Kidney (tissue), 22 donors: ENCODE measurements around the gene MKRN3. TPM values are rescaled to one million over a fixed set of nuclear protein-coding genes. Genes with fewer than 3 reads are reported as not detected.

Experiments
- DNase-seq, 5 donors: peaks; one replicate each; pipeline ENCODE4 v3.0.0-alpha.2; 2013 to 2020
- FAIRE-seq: peaks from 2 replicates; lab custom pipeline; 2012; peaks lifted over from hg19 to GRCh38; lab: Jason Lieb, UNC
- H3K27ac ChIP-seq, 2 donors: one replicate each; pipeline ENCODE4 v1.7.0; 2013; ENCODE audit warnings: low read depth in 2 of 2, low read length in 2 of 2, inconsistent platforms in 1 of 2
- H3K27me3 ChIP-seq: one replicate; pipeline ENCODE4 v1.7.1; 2013; ENCODE audit warnings: low read length, inconsistent platforms; ENCODE audit not compliant: control insufficient read depth, insufficient read depth
- H3K36me3 ChIP-seq, 3 donors: one replicate each; pipeline versions ENCODE4 v1.7.0 to v1.7.1; 2013; ENCODE audit warnings: low read length in 3 of 3, control low read depth in 1 of 3, inconsistent platforms in 1 of 3; ENCODE audit not compliant: insufficient read depth in 3 of 3, control insufficient read depth in 2 of 3
- H3K4me1 ChIP-seq, 3 donors: one replicate each; pipeline versions ENCODE4 v1.7.0 to v1.7.1; 2013; ENCODE audit warnings: low read length in 3 of 3, inconsistent platforms in 1 of 3, low read depth in 1 of 3; ENCODE audit not compliant: control insufficient read depth in 2 of 3, insufficient read depth in 2 of 3
- H3K4me3 ChIP-seq, 3 donors: one replicate each; pipeline versions ENCODE4 v1.7.0 to v1.8.1; 2013; ENCODE audit warnings: low read length in 3 of 3, control low read depth in 1 of 3, inconsistent platforms in 1 of 3
- H3K9ac ChIP-seq, 3 donors: one replicate each; pipeline versions ENCODE4 v1.7.0 to v1.7.1; 2013; ENCODE audit warnings: low read length in 3 of 3, control low read depth in 1 of 3, inconsistent platforms in 1 of 3
- H3K9me3 ChIP-seq, 3 donors: one replicate each; pipeline versions ENCODE4 v1.7.0 to v1.7.1; 2013; ENCODE audit warnings: low read length in 3 of 3, control low read depth in 1 of 3, inconsistent platforms in 1 of 3; ENCODE audit not compliant: control insufficient read depth in 2 of 3, insufficient read depth in 1 of 3
- CTCF ChIP-seq: IDR thresholded peaks from 3 replicates; pipeline ENCODE4 v1.5.1; 2012; ENCODE audit warnings: mild to moderate bottlenecking, moderate library complexity, borderline replicate concordance; ENCODE audit not compliant: insufficient read depth; ENCODE audit errors: extremely low read depth
- intact Hi-C: fragments of 100-400 bp; cut with DNase I; formaldehyde crosslinking; loops from one replicate; pipeline ENCODE4 v1.11.1; 2022
- long read RNA-seq, 10 donors: library from polyadenylated mRNA in 1 of 10; unstranded in 1 of 10; transcript quantifications; one replicate each; pipeline ENCODE4 v2.0.0 and lab custom pipeline, GENCODE V29; 2021 to 2026
- polyA plus RNA-seq: library from polyadenylated mRNA; stranded (reverse); fragments of 350-450 nt; fragmentation: Illumina TruSeq; extraction: RNeasy Lipid Tissue Mini Kit (QIAGEN cat#74804); gene quantifications from one replicate; pipeline ENCODE4 v1.2.3, GENCODE V29; 2014; ENCODE audit warnings: low read depth, low replicate concordance; ENCODE audit not compliant: insufficient read depth
- total RNA-seq: library from RNA; stranded (reverse); fragmentation: NEBNext Ultra II Directional; extraction: Animal tissue kit (Norgen Biotek cat#: 25700); gene quantifications from one replicate; pipeline ENCODE4 v1.2.1, GENCODE V29; 2021
- donor health status: control.
- donor health status: control.
- donor health status: control.
- donor health status: control.
- donor health status: control.
- donor health status: DM: yes; HTN: yes; CAD: no.
- donor health status: Normal renal cell carcinoma (clear cell type).

Gene MKRN3
- not detected for total RNA-seq
- not detected for polyA plus RNA-seq
- long read RNA-seq, donor 1: 0 reads
- long read RNA-seq, donor 2: 0 reads
- long read RNA-seq, donor 3: 0 reads
- long read RNA-seq, donor 4, partial matches to known transcripts: 0 of 1 reads
- long read RNA-seq, donor 4, other reads (novel, unspliced or antisense): 0 of 1 reads
- long read RNA-seq, donor 5: 0 reads
- long read RNA-seq, donor 6, partial matches to known transcripts: 0 of 1 reads
- long read RNA-seq, donor 6, other reads (novel, unspliced or antisense): 0 of 1 reads
- long read RNA-seq, donor 7: 0 reads
- long read RNA-seq, donor 8: 0 reads
- long read RNA-seq, donor 9: 0 reads
- long read RNA-seq, donor 10: 0 reads

- intact Hi-C loops: no loop called here
- H3K36me3 ChIP-seq: no peaks in the 10 kb centered on the region
- no peaks in the 10 kb centered on the region for H3K4me1 ChIP-seq
- no peaks in the 10 kb centered on the region for H3K27me3 ChIP-seq
- peak in 3 of 5 donors; percentile 1 to 27 (median 25) for DNase-seq
- no peak within 1 kb of the TSS for H3K9ac ChIP-seq
- H3K9me3 ChIP-seq: no peaks in the 10 kb centered on the region
- FAIRE-seq: no peak
- no peak for TF ChIP-seq CTCF
- H3K27ac ChIP-seq: no peak within 1 kb of the TSS
- H3K4me3 ChIP-seq: no peak within 1 kb of the TSS
Measured at GRCh38 chr15:23565395-23566070, at the start of gene MKRN3. Gene MKRN3, plus strand, starts transcription at chr15:23565674. Its CDS starts 109 bp downstream, at chr15:23565783.

GRCh38 chr15:23516866-23517265 lies 48.6 kb upstream of the MKRN3 start:
- Histone ChIP-seq H3K27me3 (no peaks in the 10 kb centered on the region), H3K4me3 (no peak overlapping the region), H3K4me1 (no peaks in the 10 kb centered on the region), H3K9me3 (no peaks in the 10 kb centered on the region), H3K27ac (no peak overlapping the region), H3K36me3 (no peaks in the 10 kb centered on the region), H3K9ac (no peak overlapping the region)
- no peak for FAIRE-seq
- TF ChIP-seq CTCF: no peak
- no peak for DNase-seq
- intact Hi-C loops: no loop called here

GRCh38 chr15:23518104-23518503 lies 47.4 kb upstream of the MKRN3 start:
- H3K9ac ChIP-seq: no peak overlapping the region
- no peaks in the 10 kb centered on the region for H3K4me1 ChIP-seq
- no peak overlapping the region for H3K4me3 ChIP-seq
- intact Hi-C loops: no loop called here
- no peak for TF ChIP-seq CTCF
- H3K9me3 ChIP-seq: no peaks in the 10 kb centered on the region
- H3K27ac ChIP-seq: no peak overlapping the region
- no peaks in the 10 kb centered on the region for H3K27me3 ChIP-seq
- FAIRE-seq (no peak), DNase-seq (no peak)
- no peaks in the 10 kb centered on the region for H3K36me3 ChIP-seq
